VCaP (cell line): ENCODE data around the gene ECSCR.
A peak's percentile ranks its signal among the peaks of the same experiment; 100 is the strongest.
"Not testable (repeated sequence)": the region's sequence is repeated elsewhere in the genome, so short reads cannot be mapped to it uniquely, and the experiment has no call there.

ENCODE experiments used
- H3K27ac ChIP-seq: fragments of 450-650 bp; 2 replicates; pipeline ENCODE4 v1.5.1; 2017
- TF ChIP-seq, protein P1 (sequence below): fragments of 450-650 bp; conservative IDR thresholded peaks from 2 replicates; pipeline ENCODE4 v1.5.1; 2017; ENCODE audit warnings: mild to moderate bottlenecking, moderate library complexity

Gene ECSCR

DNA sequence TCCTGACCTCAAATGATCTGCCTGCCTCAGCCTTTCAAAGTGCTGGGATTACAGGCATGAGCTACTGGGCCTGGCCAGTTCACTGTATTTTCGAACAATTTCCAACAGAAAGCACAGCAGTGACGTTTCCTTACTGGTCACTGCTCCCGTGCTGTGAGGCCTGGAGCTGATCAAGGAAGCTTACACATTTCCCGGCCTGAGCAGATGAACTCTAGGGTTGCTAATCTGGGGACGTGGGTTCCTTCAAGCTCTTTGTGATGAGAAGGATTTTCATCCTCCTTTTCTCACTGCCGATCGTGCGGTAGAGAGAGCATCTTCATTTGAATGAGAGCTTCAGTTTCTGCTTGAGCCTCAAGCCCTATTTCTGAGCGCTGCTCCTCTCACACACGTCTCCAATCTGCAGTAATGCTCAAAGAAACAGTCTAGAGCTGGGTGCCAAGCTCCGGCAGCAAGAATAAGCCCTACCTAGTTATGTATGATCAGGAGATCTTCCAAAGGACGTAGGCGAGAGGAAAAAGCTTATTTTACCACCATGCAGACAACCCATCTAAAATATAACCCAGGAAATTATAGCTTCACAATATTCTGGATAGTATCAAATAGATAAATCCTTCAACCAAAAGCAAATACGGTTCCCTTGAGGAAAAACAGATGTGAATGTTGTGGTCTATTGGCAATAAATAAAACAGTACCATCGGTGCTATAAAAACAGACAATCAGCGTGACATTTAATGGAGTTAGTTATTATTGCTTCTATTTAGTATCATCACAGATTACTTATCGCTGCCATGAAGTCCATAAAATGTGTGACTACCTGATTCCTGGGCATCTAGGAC, 51.3 kb downstream of the ECSCR start:
- TF ChIP-seq, protein P1, sequence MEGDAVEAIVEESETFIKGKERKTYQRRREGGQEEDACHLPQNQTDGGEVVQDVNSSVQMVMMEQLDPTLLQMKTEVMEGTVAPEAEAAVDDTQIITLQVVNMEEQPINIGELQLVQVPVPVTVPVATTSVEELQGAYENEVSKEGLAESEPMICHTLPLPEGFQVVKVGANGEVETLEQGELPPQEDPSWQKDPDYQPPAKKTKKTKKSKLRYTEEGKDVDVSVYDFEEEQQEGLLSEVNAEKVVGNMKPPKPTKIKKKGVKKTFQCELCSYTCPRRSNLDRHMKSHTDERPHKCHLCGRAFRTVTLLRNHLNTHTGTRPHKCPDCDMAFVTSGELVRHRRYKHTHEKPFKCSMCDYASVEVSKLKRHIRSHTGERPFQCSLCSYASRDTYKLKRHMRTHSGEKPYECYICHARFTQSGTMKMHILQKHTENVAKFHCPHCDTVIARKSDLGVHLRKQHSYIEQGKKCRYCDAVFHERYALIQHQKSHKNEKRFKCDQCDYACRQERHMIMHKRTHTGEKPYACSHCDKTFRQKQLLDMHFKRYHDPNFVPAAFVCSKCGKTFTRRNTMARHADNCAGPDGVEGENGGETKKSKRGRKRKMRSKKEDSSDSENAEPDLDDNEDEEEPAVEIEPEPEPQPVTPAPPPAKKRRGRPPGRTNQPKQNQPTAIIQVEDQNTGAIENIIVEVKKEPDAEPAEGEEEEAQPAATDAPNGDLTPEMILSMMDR, result no peak
- no peak overlapping the region for H3K27ac ChIP-seq

DNA sequence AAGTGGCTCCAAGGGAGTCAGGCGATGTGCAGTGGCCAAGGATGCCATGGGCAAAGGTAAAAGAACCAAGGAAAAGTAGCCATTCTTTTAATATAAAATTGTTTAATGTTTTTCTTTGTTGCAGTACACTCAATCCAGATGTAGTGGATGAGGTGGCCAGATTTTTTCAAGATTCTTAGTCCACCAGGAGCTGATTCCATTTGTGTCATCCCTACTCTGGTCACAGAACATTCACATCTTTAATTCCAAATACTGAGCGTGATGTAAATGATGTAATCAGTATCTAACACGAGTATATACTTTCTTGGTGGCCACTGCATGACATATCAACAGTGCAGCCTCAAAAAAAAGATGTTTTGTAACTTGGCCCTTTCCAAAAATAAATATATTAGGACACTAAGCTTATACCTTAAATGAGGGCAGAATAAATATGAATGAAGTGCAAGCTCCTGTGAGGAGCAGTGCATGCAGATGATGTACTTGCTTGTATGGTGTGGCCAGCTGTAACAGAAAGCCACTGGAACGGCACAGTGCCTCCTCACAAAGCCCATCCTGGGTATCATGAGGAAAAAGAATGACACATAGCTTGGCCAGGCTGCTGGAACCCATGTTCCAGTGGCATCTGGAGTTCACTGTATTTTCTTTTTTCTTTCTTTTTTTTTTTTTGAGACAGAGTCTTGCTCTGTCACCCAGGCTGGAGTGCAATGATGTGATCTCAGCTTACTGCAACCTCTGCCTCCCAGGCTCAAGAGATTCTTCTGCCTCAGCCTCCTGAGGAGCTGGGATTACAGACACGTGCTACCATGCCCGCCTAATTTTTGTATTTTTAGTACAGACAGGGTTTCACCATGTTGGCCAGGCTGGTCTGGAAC, 52.2 kb downstream of the ECSCR start:
- H3K27ac ChIP-seq, result no peak overlapping the region
- TF ChIP-seq, protein P1, result no peak

DNA sequence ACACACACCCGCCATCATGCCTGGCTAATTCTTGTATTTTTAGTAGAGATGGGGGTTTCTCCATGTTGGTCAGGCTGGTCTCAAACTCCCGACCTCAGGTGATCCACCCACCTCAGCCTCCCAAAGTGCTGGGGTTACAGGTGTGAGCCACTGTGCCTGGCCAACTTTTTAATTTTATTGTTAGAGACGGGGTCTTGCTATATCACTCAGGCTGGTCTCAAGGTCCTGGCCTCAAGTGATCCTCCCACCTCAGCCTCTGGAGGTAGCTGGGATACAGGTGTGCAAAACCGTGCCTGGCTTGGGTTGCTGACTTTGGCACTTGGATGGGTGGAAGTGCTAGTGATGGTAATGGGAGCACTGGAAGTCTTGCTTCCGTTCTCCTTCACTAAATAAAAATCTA, 53.4 kb downstream of the ECSCR start:
- H3K27ac ChIP-seq, result not testable (repeated sequence)

DNA sequence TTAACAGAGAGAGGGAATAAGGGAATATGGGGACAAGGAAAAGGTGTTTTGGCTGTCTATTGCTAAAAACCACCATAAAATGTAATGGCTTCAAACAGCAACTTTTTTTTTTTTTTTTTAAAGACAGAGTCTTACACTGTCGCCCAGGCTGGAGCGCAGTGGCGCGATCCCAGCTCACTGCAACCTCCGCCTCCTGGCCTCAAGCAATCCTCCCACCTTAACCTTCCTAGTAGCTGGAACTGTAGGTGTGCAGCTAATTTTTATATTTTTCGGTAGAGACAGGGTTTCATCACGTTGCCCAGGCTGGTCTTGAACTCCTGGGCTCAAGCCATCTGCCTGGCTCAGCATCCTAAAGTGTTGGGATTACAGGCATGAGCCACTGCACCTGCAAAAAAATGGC, 54.4 kb downstream of the ECSCR start:
- TF ChIP-seq, protein P1, result no peak
- H3K27ac ChIP-seq, result no peak overlapping the region

DNA sequence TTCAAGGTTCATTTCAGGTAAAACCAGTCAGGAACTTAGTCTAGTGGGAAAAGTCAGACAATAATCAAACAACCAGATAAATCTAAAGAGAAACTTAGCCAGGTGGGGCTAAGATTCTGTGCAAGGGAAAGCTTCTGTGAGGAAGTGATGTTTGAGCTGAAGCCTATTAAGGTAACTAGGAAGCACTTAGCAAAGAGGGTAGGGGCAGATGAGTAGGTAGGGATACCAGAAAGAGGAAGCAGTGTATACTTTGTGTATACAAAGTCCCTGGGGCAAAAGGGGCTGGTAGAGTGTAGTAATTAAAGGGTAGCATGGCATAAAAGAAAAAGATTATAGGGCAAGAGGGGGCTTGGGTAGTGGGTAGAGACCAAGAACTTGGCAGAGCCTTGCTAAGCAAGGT, 55.0 kb downstream of the ECSCR start:
- no peak overlapping the region for H3K27ac ChIP-seq
- TF ChIP-seq, protein P1, result no peak

DNA sequence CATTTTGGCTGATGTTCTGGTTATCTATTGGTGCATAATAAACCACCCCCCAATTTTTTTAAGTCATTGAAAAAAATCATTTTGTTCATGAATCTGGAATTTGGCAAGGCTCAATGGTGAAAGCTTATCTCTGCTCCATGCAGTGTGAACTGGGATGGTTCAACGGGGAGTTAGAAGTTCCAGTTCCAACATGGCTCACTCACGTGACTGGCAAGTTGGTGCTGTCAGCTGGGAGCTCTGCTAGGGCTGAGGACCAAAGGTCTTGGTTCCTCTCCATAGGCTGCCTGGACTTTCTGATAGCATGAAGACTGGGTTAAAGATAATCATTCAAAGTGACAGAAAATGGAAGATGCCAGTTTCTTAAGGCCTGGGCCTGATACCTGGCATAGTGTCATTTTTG, 55.6 kb downstream of the ECSCR start:
- TF ChIP-seq, protein P1, result no peak
- H3K27ac ChIP-seq, result no peak overlapping the region

DNA sequence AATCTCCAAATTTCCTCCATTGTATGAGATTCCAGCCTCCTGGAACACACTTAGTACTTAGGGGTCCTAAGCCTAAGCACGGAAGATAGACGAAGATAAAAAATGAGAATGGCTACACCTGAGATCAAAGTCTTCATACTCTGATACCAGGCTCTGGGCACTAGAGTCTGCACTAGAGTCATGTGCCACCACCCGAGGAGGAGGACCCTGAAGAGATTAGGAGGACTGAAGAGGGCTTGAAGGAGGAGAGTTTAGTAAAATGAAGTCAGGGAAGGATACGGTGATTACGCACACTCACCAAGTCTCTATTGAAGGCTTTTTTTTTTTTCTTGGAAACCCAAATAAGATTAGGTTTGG, 58.1 kb downstream of the ECSCR start:
- peak overlapping the region; percentile 76 for H3K27ac ChIP-seq
- TF ChIP-seq, protein P1, result no peak
